ENCODE data around the gene PSMC1.

- no peak for TF ChIP-seq POLR2A (IDR thresholded peaks at IDR 0.05; ENCODE audit: low read depth, low read length)
- no peak for TF ChIP-seq RCOR1 (IDR thresholded peaks at IDR 0.05; ENCODE audit: insufficient replicate concordance, low read length)
- TF ChIP-seq CTCF (conservative IDR thresholded peaks at IDR 0.05; ENCODE audit: low read depth, low read length): no peak
- no peak for TF ChIP-seq FOS (IDR thresholded peaks at IDR 0.05; ENCODE audit: low read depth, low read length)
- TF ChIP-seq MAZ (IDR thresholded peaks at IDR 0.05; ENCODE audit: borderline replicate concordance, low read depth, low read length): no peak
Observed at GRCh38 chr14:90246936-90247335, 9.4 kb upstream of the PSMC1 start.

Data from IMR-90 (cell line).